Dendritic cell treated with granulocyte-macrophage colony-stimulating factor and Interleukin-4, amounts not matched to agents 40 ng/mL and 50 ng/mL, for 4 days (primary cell): Measurements from ENCODE around the gene ZAR1.
A peak's percentile ranks its signal among the peaks of the same experiment; 100 is the strongest.

ENCODE experiments used
- H3K27ac Mint-ChIP-seq: one replicate; pipeline ENCODE4 v1.8.0; 2022; ENCODE audit warnings: mild to moderate bottlenecking, mixed read lengths
- H3K27me3 Mint-ChIP-seq: one replicate; pipeline ENCODE4 v1.8.0; 2022; ENCODE audit warnings: mild to moderate bottlenecking, mixed read lengths
- H3K36me3 Mint-ChIP-seq: one replicate; pipeline ENCODE4 v1.8.0; 2022; ENCODE audit warnings: low read depth, mixed read lengths
- H3K4me1 Mint-ChIP-seq: one replicate; pipeline ENCODE4 v1.8.0; 2022; ENCODE audit warnings: low read depth, mixed read lengths
- H3K4me3 Mint-ChIP-seq: one replicate; pipeline ENCODE4 v1.8.0; 2022; ENCODE audit warnings: mild to moderate bottlenecking, moderate library complexity, mixed read lengths
- H3K9me3 Mint-ChIP-seq: one replicate; pipeline ENCODE4 v1.8.0; 2022; ENCODE audit warnings: mixed read lengths
- intact Hi-C: fragments of 100-400 bp; cut with micrococcal nuclease; formaldehyde crosslinking; loops from one replicate; pipeline ENCODE4 v1.15.0; 2022

ZAR1 gene

GRCh38 chr4:48472794-48473193 is 17.3 kb upstream of the ZAR1 start:
- Mint-ChIP-seq H3K36me3 (no peaks in the 10 kb centered on the region), H3K9me3 (no peaks in the 10 kb centered on the region)

GRCh38 chr4:48475770-48476169 is 14.3 kb upstream of the ZAR1 start:
- Mint-ChIP-seq H3K27ac (no peak overlapping the region), H3K27me3 (peaks cover 10% of the 10 kb centered on the region), H3K4me3 (no peak overlapping the region), H3K4me1 (peaks cover 5% of the 10 kb centered on the region), H3K36me3 (no peaks in the 10 kb centered on the region), H3K9me3 (no peaks in the 10 kb centered on the region)
- intact Hi-C loops = no loop called here

More at GRCh38 chr4:48472794-48473193, 17.3 kb upstream of the ZAR1 start:
- Mint-ChIP-seq H3K27me3 (peaks cover 7% of the 10 kb centered on the region), H3K4me1 (peaks cover 5% of the 10 kb centered on the region), H3K27ac (no peak overlapping the region), H3K4me3 (no peak overlapping the region)
- intact Hi-C loops = no loop called here

GRCh38 chr4:48478273-48478672 is 11.8 kb upstream of the ZAR1 start:
- no peaks in the 10 kb centered on the region for H3K9me3 Mint-ChIP-seq
- H3K4me3 Mint-ChIP-seq = no peak overlapping the region
- H3K27ac Mint-ChIP-seq = no peak overlapping the region
- peaks cover 33% of the 10 kb centered on the region for H3K27me3 Mint-ChIP-seq
- peaks cover 5% of the 10 kb centered on the region for H3K4me1 Mint-ChIP-seq
- intact Hi-C loops = no loop called here
- H3K36me3 Mint-ChIP-seq = no peaks in the 10 kb centered on the region

GRCh38 chr4:48481581-48481980 is 8.5 kb upstream of the ZAR1 start:
- peaks cover 51% of the 10 kb centered on the region for H3K27me3 Mint-ChIP-seq
- no peak overlapping the region for H3K27ac Mint-ChIP-seq
- no peaks in the 10 kb centered on the region for H3K9me3 Mint-ChIP-seq
- H3K4me3 Mint-ChIP-seq = no peak overlapping the region
- H3K4me1 Mint-ChIP-seq = peaks cover 21% of the 10 kb centered on the region
- intact Hi-C loops = no loop called here
- H3K36me3 Mint-ChIP-seq = no peaks in the 10 kb centered on the region

GRCh38 chr4:48483006-48483776 is 6.9 kb upstream of the ZAR1 start, which contains the start of gene SLC10A4:
Gene SLC10A4 (plus strand): TSS chr4:48483343. CDS start chr4:48483562, 219 bp downstream.
- Mint-ChIP-seq H3K4me3 (peak within 1 kb of the TSS; percentile 44), H3K27ac (no peak within 1 kb of the TSS), H3K36me3 (no peaks in the 10 kb centered on the region), H3K27me3 (peaks cover 61% of the 10 kb centered on the region), H3K4me1 (peaks cover 16% of the 10 kb centered on the region), H3K9me3 (no peaks in the 10 kb centered on the region)
- intact Hi-C loops = no loop called here

GRCh38 chr4:48483777-48484493 is 6.1 kb upstream of the ZAR1 start:
- H3K27me3 Mint-ChIP-seq = peaks cover 67% of the 10 kb centered on the region

GRCh38 chr4:48484494-48485168 is 5.4 kb upstream of the ZAR1 start:
- H3K4me3 Mint-ChIP-seq = no peak overlapping the region
- H3K4me1 Mint-ChIP-seq = peaks cover 16% of the 10 kb centered on the region
- H3K27me3 Mint-ChIP-seq = peaks cover 73% of the 10 kb centered on the region
- intact Hi-C loops = no loop called here
- no peaks in the 10 kb centered on the region for H3K9me3 Mint-ChIP-seq
- no peak overlapping the region for H3K27ac Mint-ChIP-seq
- H3K36me3 Mint-ChIP-seq = no peaks in the 10 kb centered on the region

More at GRCh38 chr4:48483777-48484493, 6.1 kb upstream of the ZAR1 start:
- no peaks in the 10 kb centered on the region for H3K9me3 Mint-ChIP-seq
- H3K27ac Mint-ChIP-seq = no peak overlapping the region
- H3K4me3 Mint-ChIP-seq = peak overlapping the region; percentile 44
- H3K4me1 Mint-ChIP-seq = peaks cover 16% of the 10 kb centered on the region
- H3K36me3 Mint-ChIP-seq = no peaks in the 10 kb centered on the region
- intact Hi-C loops = no loop called here

GRCh38 chr4:48489683-48490011 is 405 bp upstream of the ZAR1 start:
- no peak overlapping the region for H3K27ac Mint-ChIP-seq
- no peak overlapping the region for H3K4me3 Mint-ChIP-seq
- intact Hi-C loops = no loop called here
- no peaks in the 10 kb centered on the region for H3K9me3 Mint-ChIP-seq
- H3K36me3 Mint-ChIP-seq = no peaks in the 10 kb centered on the region
- H3K4me1 Mint-ChIP-seq = peaks cover 4% of the 10 kb centered on the region
- H3K27me3 Mint-ChIP-seq = peaks cover 70% of the 10 kb centered on the region

- no peaks in the 10 kb centered on the region for H3K9me3 Mint-ChIP-seq
- H3K27me3 Mint-ChIP-seq = peaks cover 60% of the 10 kb centered on the region
- intact Hi-C loops = no loop called here
- H3K4me3 Mint-ChIP-seq = no peak overlapping the region
- peaks cover 5% of the 10 kb centered on the region for H3K36me3 Mint-ChIP-seq
- no peak overlapping the region for H3K27ac Mint-ChIP-seq
- H3K4me1 Mint-ChIP-seq = no peaks in the 10 kb centered on the region
Observed at GRCh38 chr4:48490680-48491513, 845 bp downstream of the ZAR1 start.

- Mint-ChIP-seq H3K4me3 (no peak overlapping the region), H3K27ac (no peak overlapping the region), H3K9me3 (no peaks in the 10 kb centered on the region), H3K27me3 (peaks cover 60% of the 10 kb centered on the region), H3K4me1 (no peaks in the 10 kb centered on the region), H3K36me3 (peaks cover 11% of the 10 kb centered on the region)
- intact Hi-C loops = no loop called here
Observed at GRCh38 chr4:48491514-48492176, 1.6 kb downstream of the ZAR1 start.

- Mint-ChIP-seq H3K9me3 (no peaks in the 10 kb centered on the region), H3K27ac (no peak overlapping the region), H3K36me3 (peaks cover 18% of the 10 kb centered on the region), H3K4me1 (no peaks in the 10 kb centered on the region), H3K27me3 (peaks cover 44% of the 10 kb centered on the region), H3K4me3 (no peak overlapping the region)
- intact Hi-C loops = no loop called here
Observed at GRCh38 chr4:48493452-48494100, 3.5 kb downstream of the ZAR1 start.

GRCh38 chr4:48495941-48496340 is 5.9 kb downstream of the ZAR1 start:
- Mint-ChIP-seq H3K27ac (no peak overlapping the region), H3K27me3 (peaks cover 29% of the 10 kb centered on the region), H3K4me3 (no peak overlapping the region), H3K9me3 (no peaks in the 10 kb centered on the region), H3K36me3 (peaks cover 34% of the 10 kb centered on the region), H3K4me1 (no peaks in the 10 kb centered on the region)
- intact Hi-C loops = no loop called here

GRCh38 chr4:48498895-48499294 is 8.8 kb downstream of the ZAR1 start:
- Mint-ChIP-seq H3K4me1 (no peaks in the 10 kb centered on the region), H3K36me3 (peaks cover 48% of the 10 kb centered on the region), H3K27me3 (peaks cover 8% of the 10 kb centered on the region), H3K9me3 (no peaks in the 10 kb centered on the region), H3K27ac (no peak overlapping the region), H3K4me3 (no peak overlapping the region)
- intact Hi-C loops = no loop called here
